Left colon (tissue), 2 donors: Measurements from ENCODE around the gene ARHGEF16. TPM values are rescaled to one million over a fixed set of nuclear protein-coding genes. Genes with fewer than 3 reads are reported as not detected.

Experiments used
- ATAC-seq: fragments of 200-7000 bp; cut with Tn5 transposase; one replicate; pipeline ENCODE4 v1.9.1; 2020; ENCODE audit warnings: mild to moderate bottlenecking, moderate library complexity
- DNase-seq, 2 donors: peaks; one replicate each; pipeline ENCODE4 v3.0.0-alpha.2; 2020
- intact Hi-C, 2 donors: fragments of 100-400 bp; cut with DNase I in 1 of 2; cut with micrococcal nuclease in 1 of 2; formaldehyde crosslinking; loops; one replicate each; pipeline versions ENCODE4 v1.11.2 to v1.14.0; 2022; cut with DNase I, micrococcal nuclease
- total RNA-seq, 2 donors: library from RNA; stranded (reverse); fragmentation: NEBNext Ultra II Directional; extraction: Animal tissue kit (Norgen Biotek cat#: 25700); gene quantifications; one replicate each; pipeline ENCODE4 v1.2.1, GENCODE V29; 2021
- donor health status: DM: no; HTN: no; CAD: no.
- donor health status: DM: yes; HTN: yes; CAD: no.

ARHGEF16 gene
- total RNA-seq, 2 donors from 2014 or later, result 92.4 to 113 TPM

- no peak for ATAC-seq
- DNase-seq, result no peak
- intact Hi-C loops, result no loop called here
These were observed 49.0 kb downstream of the ARHGEF16 start for GRCh38 chr1:3503525-3503886.

DNA sequence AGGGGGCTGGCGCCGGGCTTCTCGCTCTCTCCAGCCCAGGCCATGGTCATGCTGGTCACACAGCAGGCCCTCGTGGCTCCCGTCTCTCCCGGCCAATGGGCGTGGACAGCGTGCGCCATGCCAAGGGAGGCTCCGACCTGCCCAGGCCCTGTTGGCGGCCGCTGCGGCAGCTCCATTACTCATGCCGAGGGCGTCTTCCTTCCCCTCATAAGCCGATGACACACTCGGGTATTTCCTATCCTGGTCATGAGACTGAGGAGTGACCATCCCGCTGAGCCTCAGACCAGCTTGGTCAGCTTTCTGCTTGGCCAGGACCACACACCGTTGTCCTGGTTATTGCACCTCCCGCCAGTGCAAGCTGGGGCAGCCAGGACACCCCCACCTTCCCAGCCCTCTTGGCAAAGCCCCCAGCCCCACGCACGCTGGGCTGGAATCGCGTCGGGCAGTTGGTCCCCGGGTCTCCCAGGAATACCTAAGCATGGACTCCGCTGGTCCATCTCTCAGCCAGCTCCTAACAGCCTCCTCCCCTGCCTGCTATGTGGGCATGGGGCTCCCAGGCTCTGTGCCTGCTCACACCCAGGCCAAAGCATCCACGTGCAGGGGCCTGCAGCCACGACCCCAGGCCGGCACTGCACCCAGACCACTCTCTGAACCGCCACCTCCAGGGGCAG is 49.8 kb downstream of the ARHGEF16 start:
- intact Hi-C loops, result no loop called here
- ATAC-seq (no peak), DNase-seq (no peak)

DNA sequence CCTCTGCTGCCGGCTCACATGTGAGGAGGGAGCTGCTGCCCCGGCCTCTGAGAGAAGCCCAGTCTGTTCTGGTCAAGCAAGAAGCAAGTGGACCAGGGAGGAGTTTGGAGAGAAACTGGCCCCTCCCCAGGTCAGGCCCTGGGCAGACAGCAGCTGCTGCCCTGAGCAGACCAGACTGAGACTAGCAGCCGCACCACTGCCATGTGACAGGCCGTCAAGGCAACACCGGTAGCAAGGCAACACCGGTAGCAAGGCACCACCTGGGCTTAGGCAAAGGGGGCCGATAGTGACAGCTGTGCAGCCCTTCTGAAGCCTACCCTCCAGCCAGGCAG is 50.3 kb downstream of the ARHGEF16 start:
- ATAC-seq (no peak), DNase-seq (no peak)

GRCh38 chr1:3505161-3505560 is 50.7 kb downstream of the ARHGEF16 start:
- intact Hi-C loops, result no loop called here
- no peak for DNase-seq
- no peak for ATAC-seq

More for the DNA sequence above, 50.3 kb downstream of the ARHGEF16 start:
- intact Hi-C loops, result no loop called here

DNA sequence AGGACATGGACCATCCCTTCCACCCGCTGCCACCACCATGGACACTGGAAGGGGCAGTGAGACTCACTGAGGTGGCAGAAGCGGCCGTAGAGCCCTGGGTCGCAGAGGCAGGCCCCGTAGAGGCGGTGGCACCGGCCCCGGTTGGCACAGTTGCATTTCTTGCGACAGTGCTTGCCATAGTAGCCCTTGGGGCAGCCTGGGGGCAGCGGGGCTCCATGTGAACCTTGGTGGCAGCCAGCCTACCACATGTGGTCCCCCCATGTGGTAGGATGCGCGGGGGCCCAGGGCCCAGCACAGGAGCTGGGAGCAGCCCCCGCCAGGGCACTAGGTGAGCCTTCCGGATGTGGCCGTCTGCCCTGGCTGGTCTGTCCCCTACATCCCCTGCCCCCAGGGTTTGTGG is 51.6 kb downstream of the ARHGEF16 start:
- DNase-seq (no peak), ATAC-seq (no peak)
- intact Hi-C loops, result no loop called here

DNA sequence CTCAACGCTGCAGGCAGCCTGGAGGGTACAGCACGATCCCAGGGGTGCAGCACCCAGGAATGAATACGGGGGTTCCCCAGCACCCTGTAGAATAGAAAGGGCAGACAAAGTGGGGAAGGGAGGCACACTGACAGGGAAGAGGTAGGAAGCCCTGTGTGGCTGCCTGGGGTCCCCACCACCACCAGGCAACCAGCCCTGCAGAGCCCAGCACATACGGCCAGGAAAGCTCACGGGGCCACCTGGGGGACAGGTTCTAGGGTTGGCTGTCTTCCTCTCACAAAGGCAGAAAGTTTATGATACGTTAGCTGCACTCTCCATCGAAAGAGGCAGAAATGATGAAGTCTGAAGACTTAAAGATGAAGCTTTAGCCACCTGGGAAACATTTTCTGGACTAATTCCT is 52.5 kb downstream of the ARHGEF16 start:
- intact Hi-C loops, result no loop called here
- ATAC-seq (no peak), DNase-seq (no peak)

GRCh38 chr1:3507636-3508275 is 53.3 kb downstream of the ARHGEF16 start:
- ATAC-seq (no peak), DNase-seq (no peak)
- intact Hi-C loops, result no loop called here

DNA sequence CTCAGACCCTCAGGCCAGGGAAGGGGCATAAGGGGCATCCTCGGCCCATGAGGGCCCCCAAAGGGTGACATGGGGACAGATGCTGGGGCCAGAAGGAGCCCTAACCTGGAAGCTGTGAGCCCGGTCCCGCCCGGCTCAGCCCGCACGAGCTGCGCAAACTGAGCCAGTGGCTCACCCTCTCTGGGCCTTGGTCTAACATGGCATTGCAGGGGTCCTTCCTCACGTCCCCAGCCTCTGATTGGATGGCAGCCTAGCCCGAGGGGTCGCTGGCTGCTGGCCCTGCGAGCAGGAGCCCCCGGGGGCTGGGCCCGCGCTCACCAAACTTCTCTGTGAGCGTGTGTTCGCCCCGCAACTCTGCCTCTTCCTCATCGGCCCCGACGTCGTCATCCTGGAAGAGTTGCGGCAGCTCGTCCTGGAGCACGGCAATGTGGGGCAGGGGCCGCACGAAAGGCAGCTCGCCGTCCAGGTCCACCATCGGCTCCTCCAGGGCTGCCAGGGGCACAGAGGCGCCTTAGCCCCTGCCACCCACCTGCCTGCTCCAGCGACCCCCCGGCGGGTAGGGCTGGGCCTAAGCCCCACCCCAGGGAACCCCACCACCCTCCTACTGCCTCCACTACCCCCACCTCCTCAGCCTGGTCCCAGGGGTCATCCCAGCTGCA is 54.4 kb downstream of the ARHGEF16 start:
- ATAC-seq, result no peak

GRCh38 chr1:3509721-3510120 is 55.3 kb downstream of the ARHGEF16 start:
- DNase-seq (no peak), ATAC-seq (no peak)
- intact Hi-C loops, result no loop called here

More for the DNA sequence above, 54.4 kb downstream of the ARHGEF16 start:
- DNase-seq, result no peak
- intact Hi-C loops, result no loop called here

DNA sequence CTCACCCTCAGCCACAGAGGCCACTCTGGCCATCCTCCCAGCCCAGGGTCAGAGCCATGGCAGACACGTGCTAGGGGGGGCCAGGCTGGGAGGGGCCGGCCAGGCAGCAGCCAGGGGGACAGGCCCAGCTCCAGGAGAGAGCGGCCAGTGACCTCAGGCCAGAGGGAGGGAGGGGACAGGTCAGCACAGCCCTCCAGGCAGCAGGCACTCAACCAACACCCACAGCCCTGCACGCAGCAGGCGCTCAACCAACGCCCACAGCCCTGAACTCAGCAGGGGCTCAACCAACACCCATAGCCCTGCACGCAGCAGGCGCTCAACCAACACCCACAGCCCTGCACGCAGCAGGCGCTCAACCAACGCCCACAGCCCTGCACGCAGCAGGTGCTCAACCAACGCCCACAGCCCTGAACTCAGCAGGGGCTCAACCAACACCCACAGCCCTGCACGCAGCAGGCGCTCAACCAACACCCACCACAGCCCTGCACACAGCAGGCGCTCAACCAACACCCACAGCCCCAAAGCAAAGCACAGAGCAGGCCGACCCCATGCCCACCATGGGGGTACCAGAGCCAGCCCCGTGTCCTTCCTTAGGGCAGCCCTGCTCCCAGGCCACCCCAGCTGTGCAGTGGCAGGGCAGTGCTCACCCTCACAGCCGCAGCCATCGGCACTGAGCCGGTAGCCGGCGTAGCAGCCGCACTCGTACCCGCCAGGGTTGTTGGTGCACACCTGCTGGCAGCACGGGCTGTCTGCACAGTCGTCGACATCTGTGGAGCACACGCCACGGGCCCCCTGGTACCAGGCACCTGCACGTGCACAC is 55.9 kb downstream of the ARHGEF16 start:
- no peak for ATAC-seq
- intact Hi-C loops, result no loop called here
- DNase-seq, result no peak

GRCh38 chr1:3510956-3511250 is 56.4 kb downstream of the ARHGEF16 start:
- intact Hi-C loops, result no loop called here
- DNase-seq, result no peak
- ATAC-seq, result no peak

DNA sequence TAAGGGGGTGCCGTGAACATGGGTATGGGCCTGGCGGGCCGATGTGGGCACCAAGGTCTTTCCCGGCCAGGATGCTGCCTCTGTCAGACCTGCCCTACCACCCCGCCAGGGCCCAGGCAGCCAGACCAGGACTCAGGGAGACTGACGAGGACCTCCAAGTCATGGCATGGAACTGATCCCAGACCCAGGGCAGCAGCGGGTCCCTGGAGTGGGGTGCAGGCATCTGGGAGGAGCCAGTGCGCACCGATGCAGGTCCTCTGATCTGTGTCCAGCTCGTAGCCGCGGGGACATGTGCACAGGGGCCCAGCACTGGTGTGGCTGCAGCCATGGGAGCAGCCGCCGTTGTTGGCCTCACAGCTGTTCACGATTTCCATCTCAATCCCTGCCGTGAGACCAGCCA is 56.8 kb downstream of the ARHGEF16 start:
- ATAC-seq, result no peak
- no peak for DNase-seq
- intact Hi-C loops, result no loop called here

DNA sequence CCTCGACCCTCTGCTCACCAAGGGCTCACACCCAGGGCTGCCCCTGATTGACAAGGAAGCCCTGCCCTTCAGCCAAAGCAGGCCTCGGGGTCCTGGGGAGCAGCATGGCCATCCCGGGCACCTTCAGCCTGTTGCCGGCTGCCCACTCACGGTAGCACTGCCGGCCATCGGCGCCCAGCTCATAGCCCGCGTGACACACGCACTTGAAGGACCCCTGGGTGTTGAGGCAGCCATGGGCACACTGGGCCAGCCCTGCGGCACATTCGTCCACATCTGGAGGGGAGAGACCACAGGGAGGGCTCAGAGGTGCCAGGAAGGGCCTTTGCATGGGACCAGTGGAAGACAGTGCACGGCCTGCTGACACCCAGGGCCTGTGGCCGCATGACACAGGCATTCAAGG is 57.4 kb downstream of the ARHGEF16 start:
- no peak for ATAC-seq
- no peak for DNase-seq
- intact Hi-C loops, result no loop called here

GRCh38 chr1:3514404-3514803 is 59.9 kb downstream of the ARHGEF16 start:
- peak; percentile 24 for ATAC-seq
- DNase-seq, result no peak
- intact Hi-C loops, result no loop called here

- intact Hi-C loops, result no loop called here
- DNase-seq (no peak), ATAC-seq (no peak)
These were observed 60.8 kb downstream of the ARHGEF16 start for GRCh38 chr1:3515272-3515671.

DNA sequence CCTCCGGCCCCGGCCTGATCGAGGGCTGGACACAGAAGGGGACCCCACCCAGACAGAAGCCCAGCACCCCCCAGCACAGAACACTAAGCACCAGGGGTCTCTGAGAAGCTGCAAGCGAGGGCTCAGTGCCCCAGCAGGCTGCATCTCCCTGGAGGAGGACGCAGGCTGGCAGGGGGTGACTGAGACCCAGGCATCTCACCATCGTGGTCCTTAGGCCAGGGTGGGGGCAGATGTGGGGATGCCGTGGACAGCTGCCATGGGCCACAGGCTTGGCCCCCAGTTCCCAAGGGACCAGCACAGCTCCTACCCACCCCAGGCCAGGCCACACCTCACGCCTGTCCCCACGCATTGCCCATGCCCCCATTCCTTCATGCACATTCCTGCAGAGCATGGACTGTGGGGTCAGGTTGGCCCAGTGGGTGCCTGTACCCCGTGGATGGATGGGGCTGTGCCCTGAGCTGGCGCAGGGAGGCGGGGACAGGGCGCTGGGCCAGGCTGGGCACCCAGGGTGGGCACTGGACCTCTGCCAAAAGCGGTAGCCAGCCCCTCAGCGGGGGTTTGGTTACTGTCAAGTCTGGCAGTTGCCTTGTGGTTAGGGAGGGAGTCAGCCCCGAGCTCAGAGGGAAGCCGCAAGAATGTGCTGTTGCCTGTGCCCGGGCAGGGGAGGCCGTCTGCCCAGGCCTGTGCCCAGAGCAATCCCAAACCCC is 61.5 kb downstream of the ARHGEF16 start:
- ATAC-seq, result no peak
- DNase-seq, result no peak
- intact Hi-C loops, result no loop called here

DNA sequence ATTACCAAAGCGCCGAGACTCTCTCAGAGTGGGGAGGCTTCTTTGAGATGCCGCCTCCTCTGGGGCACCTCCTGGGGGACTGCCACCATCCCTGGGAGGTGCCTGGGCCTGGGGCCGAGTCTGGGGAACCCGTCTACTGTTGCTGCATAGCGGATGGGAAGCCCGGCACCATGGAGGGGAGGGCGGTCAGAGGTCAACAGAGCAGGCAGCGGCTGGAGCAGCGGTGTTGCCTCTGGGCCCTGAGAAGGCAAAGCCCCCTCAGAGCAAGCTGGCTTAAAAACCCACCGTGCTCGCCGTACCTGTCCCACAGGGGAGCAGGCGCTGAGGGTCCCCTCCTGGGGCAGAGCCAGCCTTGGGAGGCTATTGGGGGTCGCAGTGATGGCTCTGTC is 62.0 kb downstream of the ARHGEF16 start:
- intact Hi-C loops, result no loop called here
- DNase-seq, result no peak
- ATAC-seq, result no peak

DNA sequence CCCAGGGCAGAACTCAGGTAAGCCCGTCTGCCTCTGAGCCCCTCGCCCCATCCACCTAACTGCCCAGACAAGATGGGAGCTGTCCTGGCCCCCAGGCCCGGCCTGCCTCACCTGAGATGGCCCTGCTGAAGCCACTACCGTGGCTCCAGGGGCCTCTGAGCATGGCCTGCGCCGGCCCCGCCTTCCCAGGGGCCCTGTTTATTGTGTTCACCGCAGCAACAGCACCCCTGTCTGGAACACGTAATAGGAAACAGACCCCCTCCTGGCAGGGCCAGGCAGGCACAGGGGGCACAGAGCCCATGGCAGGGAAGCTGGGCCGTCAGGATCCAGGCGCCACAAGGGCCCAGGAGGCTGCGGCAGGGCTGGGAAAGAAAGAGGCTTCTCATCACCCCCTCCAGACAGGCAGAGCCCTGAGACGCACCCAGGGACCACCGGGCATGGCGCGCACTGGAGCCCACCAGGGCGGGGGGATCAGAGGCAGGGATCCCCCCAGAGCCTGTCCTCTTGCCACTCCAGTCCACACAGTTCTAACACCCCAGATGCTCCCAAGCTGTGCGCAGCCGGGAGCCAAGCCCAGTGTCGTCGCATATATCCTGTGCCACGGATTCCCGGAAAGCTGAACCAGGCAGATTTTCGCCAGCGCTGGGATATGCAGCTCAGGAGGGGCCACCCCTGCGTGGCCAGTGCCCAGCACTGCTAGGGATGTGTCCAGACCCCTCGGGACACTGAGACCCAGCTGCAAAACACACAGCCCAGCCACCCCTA is 62.6 kb downstream of the ARHGEF16 start:
- intact Hi-C loops, result no loop called here
- no peak for ATAC-seq
- DNase-seq, result no peak

DNA sequence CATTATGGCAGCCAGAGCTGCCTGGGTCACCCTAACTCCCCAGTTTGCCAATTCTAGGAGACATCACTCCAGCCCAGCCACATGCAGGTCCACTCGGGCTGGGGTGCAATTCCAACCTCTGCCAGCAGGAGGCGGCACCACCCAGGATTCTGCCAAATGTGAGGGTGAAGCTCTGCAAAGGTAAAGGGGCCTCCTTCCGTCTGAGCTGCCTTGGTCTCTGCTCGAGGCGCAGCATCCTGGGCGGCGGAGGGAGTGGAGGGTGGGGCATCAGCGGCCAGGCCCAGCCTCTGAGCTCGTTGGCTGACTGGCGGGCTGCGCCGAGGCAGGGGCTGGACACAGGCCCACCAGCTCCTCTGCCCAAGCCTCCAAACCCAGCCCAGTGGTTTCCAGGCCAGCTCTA is 63.8 kb downstream of the ARHGEF16 start:
- intact Hi-C loops, result no loop called here
- DNase-seq (no peak), ATAC-seq (no peak)
